Peyer's patch (tissue), 4 donors: ENCODE measurements around the gene CLEC16A.

Source experiments
- POLR2A ChIP-seq, 2 donors: fragments of 450-650 bp; IDR thresholded peaks; one replicate each; pipeline ENCODE4 v1.5.1; 2017; ENCODE audit warnings: antibody characterized with exemption in 2 of 2, mild to moderate bottlenecking in 2 of 2, moderate library complexity in 2 of 2
- TF ChIP-seq, protein P1 (sequence below), 6 experiments: fragments of 450-650 bp in 4 of 6; fragments of 200-600 bp in 2 of 6; sonication (generic) in 1 of 6; IDR thresholded peaks; one replicate each; pipeline ENCODE4 v1.5.1; 2017 to 2019; ENCODE audit warnings: antibody characterized with exemption in 6 of 6, mild to moderate bottlenecking in 3 of 6, moderate library complexity in 1 of 6

DNA sequence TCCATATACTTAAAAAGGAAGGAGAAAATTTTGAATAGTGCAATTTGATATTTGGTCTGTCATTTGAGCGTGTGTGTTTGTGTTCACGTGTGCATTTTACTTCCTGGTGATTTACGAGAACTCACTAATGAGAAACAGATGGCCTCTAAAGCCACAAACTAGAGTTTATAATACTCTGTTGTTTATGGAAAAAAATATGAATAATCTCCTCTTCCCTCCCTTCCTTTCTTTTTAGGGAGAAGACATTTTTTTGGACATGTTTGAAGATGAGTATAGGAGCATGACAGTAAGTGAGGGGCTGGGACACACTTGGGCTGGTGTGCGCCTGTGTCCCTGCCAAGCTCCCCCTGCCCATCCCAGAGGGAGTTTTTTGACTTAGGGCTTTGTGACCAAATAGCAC lies 102.7 kb downstream of the CLEC16A start:
- TF ChIP-seq POLR2A (IDR thresholded peaks at IDR 0.05): no peak
- TF ChIP-seq, protein P1, sequence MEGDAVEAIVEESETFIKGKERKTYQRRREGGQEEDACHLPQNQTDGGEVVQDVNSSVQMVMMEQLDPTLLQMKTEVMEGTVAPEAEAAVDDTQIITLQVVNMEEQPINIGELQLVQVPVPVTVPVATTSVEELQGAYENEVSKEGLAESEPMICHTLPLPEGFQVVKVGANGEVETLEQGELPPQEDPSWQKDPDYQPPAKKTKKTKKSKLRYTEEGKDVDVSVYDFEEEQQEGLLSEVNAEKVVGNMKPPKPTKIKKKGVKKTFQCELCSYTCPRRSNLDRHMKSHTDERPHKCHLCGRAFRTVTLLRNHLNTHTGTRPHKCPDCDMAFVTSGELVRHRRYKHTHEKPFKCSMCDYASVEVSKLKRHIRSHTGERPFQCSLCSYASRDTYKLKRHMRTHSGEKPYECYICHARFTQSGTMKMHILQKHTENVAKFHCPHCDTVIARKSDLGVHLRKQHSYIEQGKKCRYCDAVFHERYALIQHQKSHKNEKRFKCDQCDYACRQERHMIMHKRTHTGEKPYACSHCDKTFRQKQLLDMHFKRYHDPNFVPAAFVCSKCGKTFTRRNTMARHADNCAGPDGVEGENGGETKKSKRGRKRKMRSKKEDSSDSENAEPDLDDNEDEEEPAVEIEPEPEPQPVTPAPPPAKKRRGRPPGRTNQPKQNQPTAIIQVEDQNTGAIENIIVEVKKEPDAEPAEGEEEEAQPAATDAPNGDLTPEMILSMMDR (IDR thresholded peaks at IDR 0.05): no peak
